CD4-positive, alpha-beta T cell treated with Interleukin-4 for 1 hour (primary cell): ENCODE data around the gene FGF14.

Source experiments
- DNase-seq, 2 donors: peaks; one replicate each; pipeline ENCODE4 v3.0.0-alpha.2; 2020 to 2022

The FGF14 gene

GRCh38 chr13:102401766-102402165, at the start of gene FGF14:
FGF14 (minus strand) TSS chr13:102402048.
- DNase-seq, result no peak

GRCh38 chr13:102443249-102443648, 41.4 kb upstream of the FGF14 start:
- no peak for DNase-seq

- no peak for DNase-seq
Observed at GRCh38 chr13:102441085-102441484, 39.2 kb upstream of the FGF14 start.

GRCh38 chr13:102440259-102440936, 38.5 kb upstream of the FGF14 start:
- DNase-seq, result no peak

GRCh38 chr13:102422690-102423089, 20.8 kb upstream of the FGF14 start:
- DNase-seq, result no peak

GRCh38 chr13:102405499-102406100, 3.8 kb upstream of the FGF14 start:
- DNase-seq, result no peak

GRCh38 chr13:102402290-102402689, 442 bp upstream of the FGF14 start:
- DNase-seq, result no peak

GRCh38 chr13:102401265-102401664, 583 bp downstream of the FGF14 start:
- no peak for DNase-seq

GRCh38 chr13:102400675-102401145, 1.1 kb downstream of the FGF14 start:
- no peak for DNase-seq

- DNase-seq, result no peak
Observed at GRCh38 chr13:102399791-102400674, 1.8 kb downstream of the FGF14 start.

- DNase-seq, result no peak
Observed at GRCh38 chr13:102395939-102396338, 5.9 kb downstream of the FGF14 start.

- DNase-seq, result no peak
Observed at GRCh38 chr13:102395174-102395573, 6.7 kb downstream of the FGF14 start.

GRCh38 chr13:102394158-102395053, 7.4 kb downstream of the FGF14 start:
- DNase-seq, result peak; percentile 95

- no peak for DNase-seq
Observed at GRCh38 chr13:102392481-102393209, 9.2 kb downstream of the FGF14 start.

GRCh38 chr13:102386461-102386860, 15.4 kb downstream of the FGF14 start:
- DNase-seq, result no peak

- DNase-seq, result no peak
Observed at GRCh38 chr13:102380012-102380411, 21.8 kb downstream of the FGF14 start.

GRCh38 chr13:102376318-102376717, 25.5 kb downstream of the FGF14 start:
- DNase-seq, result no peak

- DNase-seq, result no peak
Observed at GRCh38 chr13:102374726-102375125, 27.1 kb downstream of the FGF14 start.

- DNase-seq, result no peak
Observed at GRCh38 chr13:102374233-102374632, 27.6 kb downstream of the FGF14 start.

- DNase-seq, result no peak
Observed at GRCh38 chr13:102373221-102373620, 28.6 kb downstream of the FGF14 start.

- DNase-seq, result no peak
Observed at GRCh38 chr13:102369302-102369701, 32.5 kb downstream of the FGF14 start.

GRCh38 chr13:102367836-102368235, 34.0 kb downstream of the FGF14 start:
- DNase-seq, result no peak
